ENCODE results near the gene CEP192.

Gene CEP192

DNA sequence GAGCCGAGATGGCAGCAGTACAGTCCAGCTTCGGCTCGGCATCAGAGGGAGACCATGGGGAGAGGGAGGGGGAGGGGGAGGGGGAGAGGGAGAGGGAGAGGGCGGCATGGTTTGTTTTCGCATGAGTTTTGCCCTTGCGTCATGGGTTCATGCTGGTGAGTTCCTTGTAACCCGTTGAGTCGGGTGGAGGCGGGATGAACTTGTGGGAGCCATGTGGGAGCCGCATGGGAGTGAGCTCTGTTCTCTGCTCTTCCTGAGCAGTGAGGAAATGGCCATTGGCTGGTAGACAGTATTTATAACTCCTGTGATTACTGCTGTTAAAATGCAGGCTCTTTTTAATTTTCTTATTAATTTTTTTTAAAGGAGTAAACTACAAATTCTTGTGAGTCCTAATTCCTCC is 108.0 kb downstream of the CEP192 start:
- no peak for DNase-seq (ENCODE audit: low spot score)

GRCh38 chr18:13100942-13101658 is 109.9 kb downstream of the CEP192 start:
- DNase-seq (ENCODE audit: low spot score) = no peak

DNA sequence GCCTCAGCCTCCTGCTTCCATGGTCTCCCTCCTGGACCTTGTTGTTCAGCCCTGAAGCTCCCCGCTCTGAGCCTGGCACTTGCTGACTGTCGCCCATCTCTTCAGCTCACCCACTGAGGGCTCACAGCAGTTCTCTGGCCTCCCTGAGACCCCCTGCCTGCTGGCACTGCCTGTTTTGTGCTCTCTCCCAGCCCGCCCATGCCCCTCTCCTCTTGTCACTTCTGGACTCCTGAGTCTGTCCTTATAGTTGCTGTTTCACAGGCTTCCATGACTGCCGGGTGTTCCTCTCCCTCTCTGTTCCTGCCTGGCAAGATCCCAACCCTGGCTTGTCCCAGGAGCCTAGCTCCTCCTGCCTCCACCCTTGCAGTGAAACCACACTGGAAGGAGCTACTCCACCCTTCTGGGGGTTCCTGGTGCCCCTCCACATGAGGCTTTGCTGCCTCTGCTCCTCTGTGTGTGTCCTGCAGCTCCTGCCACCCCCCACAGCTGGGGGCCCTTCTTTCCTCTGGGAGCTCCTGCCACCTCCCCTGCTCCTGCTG is 110.6 kb downstream of the CEP192 start:
- no peak for DNase-seq (ENCODE audit: low spot score)

DNA sequence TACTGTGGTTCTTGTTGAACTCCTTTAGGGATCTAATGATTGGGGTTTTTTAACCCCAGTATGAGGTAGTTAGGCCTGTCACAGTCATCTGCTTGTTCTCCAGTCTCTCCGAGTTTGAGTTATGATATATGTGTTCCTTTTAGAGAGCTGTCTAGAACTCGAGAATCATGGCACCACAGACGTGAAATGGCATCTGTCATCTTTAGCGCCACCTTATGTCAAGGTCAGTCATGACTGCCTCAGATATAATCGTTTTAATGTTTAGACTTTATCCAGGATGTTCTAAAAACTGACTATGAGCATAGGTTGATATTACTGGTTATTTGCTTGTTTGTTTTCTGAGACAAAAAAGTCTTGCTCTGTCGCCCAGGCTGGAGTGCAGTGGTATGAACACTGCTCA is 112.2 kb downstream of the CEP192 start:
- no peak for DNase-seq (ENCODE audit: low spot score)

GRCh38 chr18:13105059-13105458 is 113.9 kb downstream of the CEP192 start:
- no peak for DNase-seq (ENCODE audit: low spot score)

DNA sequence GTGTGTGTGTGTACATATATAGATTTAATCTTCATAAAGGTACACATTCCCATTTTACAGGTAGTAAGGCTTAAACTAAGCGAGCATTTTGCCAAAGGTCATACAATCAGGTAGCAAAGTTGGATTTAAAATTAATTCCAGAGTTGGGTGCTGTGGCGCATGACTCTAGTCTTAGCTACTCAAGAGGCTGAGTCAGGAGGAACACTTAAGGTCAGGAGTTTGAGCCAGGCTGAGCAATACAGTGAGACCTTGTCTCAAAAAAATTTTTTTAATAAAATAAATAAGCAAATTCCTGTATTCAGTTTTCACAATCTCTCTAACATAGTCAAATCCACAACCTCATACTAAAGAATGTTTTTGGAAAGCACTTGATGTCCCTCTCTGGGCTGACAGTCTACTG is 115.9 kb downstream of the CEP192 start:
- DNase-seq (ENCODE audit: low spot score) = no peak

DNA sequence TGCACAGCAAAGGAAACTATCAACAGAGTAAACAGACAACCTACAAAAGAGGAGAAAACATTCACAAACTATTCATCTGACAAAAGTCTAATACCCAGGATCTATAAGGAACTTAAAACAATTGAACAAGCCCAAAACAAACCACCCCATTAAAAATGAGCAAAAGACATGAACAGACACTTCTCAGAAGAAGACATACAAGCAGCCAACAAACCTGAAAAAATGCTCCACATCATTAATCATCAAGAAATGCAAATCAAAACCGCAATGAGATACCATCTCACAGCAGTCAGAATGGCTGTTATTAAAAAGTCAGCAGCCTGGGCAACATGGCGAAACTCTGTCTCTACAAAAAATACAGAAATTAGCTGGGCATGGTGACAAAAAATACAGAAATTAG is 117.2 kb downstream of the CEP192 start:
- DNase-seq (ENCODE audit: low spot score) = no peak

GRCh38 chr18:13110559-13110958 is 119.4 kb downstream of the CEP192 start:
- DNase-seq (ENCODE audit: low spot score) = no peak

GRCh38 chr18:13112982-13113381 is 121.8 kb downstream of the CEP192 start:
- peak; percentile 88 for DNase-seq (ENCODE audit: low spot score)

- no peak for DNase-seq (ENCODE audit: low spot score)
Measured at GRCh38 chr18:13120255-13120654, 129.1 kb downstream of the CEP192 start.

DNA sequence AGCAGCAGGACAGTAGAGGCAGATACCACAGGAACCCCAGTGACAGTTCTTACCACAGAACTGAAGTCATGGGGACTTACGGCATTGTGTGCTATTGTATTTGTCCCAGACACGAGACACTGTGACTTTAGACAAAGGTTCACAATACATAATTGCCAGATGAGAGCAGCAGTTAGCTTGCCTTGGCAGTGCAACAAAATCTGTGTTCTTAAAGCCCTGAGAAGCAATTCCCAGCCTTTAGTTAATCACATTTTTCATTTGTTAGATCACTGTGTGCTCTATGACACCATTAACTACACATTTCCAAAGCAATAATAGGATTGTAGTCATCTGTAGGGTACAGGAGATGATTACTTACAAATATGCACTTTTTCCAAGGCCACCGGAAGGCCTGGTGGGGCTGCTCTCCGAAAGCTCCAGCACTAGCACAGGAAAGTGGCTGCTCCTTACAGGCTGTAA is 129.8 kb downstream of the CEP192 start:
- DNase-seq (ENCODE audit: low spot score) = peak; percentile 59

- no peak for DNase-seq (ENCODE audit: low spot score)
Measured at GRCh38 chr18:13124411-13124810, 133.2 kb downstream of the CEP192 start.

GRCh38 chr18:13125191-13125590 is 134.0 kb downstream of the CEP192 start:
- no peak for DNase-seq (ENCODE audit: low spot score)

DNA sequence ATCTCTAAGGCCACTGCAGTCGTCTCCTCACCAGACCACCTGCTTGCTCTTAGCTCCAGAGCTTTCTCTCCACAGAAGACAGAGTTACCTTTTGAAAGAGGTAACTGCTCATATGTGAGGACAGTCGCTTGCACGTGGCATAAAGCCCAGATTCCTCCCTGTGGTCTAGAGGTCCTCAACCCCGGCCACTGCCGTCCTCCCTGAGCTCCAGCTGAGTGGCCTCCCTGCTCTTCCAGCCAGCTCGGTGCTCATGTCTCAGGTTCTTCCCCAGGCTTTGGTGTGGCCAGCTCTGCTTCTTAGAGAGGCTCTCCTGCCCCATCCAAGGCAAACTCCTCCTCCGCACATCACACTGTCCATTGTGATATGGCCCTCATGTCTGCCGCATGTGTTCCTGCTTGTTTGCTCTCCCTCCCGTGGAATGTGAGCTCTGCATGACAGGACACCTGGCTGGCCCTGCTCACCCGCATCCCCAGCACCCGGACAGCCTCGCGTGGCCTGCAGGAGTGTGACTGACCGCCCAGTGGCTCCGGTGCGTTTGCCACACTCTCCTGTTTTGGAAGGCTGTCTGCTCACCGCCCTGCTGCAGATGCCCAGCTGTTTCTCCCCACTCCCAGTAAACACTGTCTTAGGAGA is 135.9 kb downstream of the CEP192 start:
- DNase-seq (ENCODE audit: low spot score) = no peak

DNA sequence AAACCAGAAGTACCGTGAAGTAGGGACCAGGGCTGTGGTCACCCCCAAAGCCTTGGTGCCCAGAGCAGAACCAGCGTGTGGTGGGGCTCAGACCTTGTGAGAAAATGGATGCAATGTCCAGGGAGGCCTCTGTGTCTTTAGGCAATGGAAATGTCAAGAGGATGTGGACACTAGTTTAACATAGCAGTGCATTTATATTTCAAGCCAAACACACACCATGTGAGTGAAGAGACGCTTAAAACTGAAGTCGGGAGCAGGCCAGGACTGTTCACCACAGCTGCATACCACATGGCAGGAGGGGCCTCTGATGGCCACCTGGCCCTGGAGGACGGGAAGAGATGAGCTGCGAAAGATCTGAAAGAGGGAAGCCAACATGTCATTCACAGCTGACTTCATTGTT is 140.1 kb downstream of the CEP192 start:
- no peak for DNase-seq (ENCODE audit: low spot score)

DNA sequence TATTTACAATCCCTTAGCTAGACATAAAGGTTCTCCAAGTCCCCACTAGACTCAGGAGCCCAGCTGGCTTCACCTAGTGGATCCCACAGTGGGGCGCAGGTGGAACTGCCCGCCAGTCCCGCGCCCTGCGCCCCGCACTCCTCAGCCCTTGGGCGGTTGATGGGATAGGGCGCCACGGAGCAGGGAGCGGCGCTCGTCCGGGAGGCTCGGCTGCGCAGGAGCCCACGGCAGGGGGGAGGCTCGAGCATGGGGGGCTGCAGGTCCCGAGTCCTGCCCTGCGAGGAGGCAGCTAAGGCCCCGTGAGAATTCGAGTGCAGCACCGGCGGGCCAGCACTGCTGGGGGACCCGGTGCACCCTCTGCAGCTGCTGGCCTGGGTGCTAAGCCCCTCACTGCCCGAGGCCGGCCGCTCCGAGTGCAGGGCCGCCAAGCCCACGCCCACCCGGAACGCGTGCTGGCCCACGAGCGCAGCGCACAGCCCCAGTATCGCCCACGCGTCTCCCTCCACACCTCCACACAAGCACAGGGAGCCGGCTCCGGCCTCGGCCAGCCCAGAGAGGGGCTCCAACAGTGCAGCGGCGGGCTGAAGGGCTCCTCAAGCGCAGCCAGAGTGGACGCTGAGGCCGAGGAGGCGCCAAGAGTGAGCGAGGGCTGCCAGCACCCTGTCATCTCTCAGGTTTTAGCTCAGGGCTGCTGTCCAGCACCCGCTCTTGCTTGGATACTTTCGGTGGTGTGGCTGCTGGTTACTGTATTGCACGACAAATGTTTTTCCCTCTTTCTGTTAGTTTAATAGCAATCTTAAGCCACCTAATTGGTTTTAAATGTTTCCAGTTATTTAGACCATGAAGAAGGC is 143.6 kb downstream of the CEP192 start:
- no peak for DNase-seq (ENCODE audit: low spot score)

GRCh38 chr18:13136056-13136903 is 145.1 kb downstream of the CEP192 start:
- DNase-seq (ENCODE audit: low spot score) = no peak

GRCh38 chr18:13136904-13137669 is 145.9 kb downstream of the CEP192 start:
- DNase-seq (ENCODE audit: low spot score) = no peak

GRCh38 chr18:13137670-13138419 is 146.7 kb downstream of the CEP192 start:
- DNase-seq (ENCODE audit: low spot score) = peak; percentile 62

Data from Ammon's horn (tissue), 1 donor.